Vagina (tissue), 2 donors: ENCODE results near the gene EVX2. TPM values are rescaled to one million over a fixed set of nuclear protein-coding genes. Genes with fewer than 3 reads are reported as not detected.

ENCODE experiments used
- DNase-seq, 2 donors: peaks; one replicate each; pipeline ENCODE4 v3.0.0-alpha.2; 2017; ENCODE audit errors: extremely low spot score in 2 of 2
- H3K27ac ChIP-seq: fragments of 200-600 bp; sonication (generic); one replicate; pipeline ENCODE4 v1.5.1; 2019
- H3K27me3 ChIP-seq: fragments of 200-600 bp; sonication (generic); one replicate; pipeline ENCODE4 v1.5.1; 2019
- H3K36me3 ChIP-seq, 2 donors: fragments of 200-600 bp; sonication (generic); one replicate each; pipeline ENCODE4 v1.5.1; 2017 to 2019
- H3K4me1 ChIP-seq: fragments of 200-600 bp; sonication (generic); one replicate; pipeline ENCODE4 v1.5.1; 2019
- H3K4me3 ChIP-seq, 2 donors: fragments of 200-600 bp; sonication (generic); 1 replicate in 1 of 2; 2 replicates in 1 of 2; pipeline ENCODE4 v1.5.1; 2016 to 2019
- H3K9me3 ChIP-seq: fragments of 200-600 bp; sonication (generic); one replicate; pipeline ENCODE4 v1.5.1; 2019
- POLR2A ChIP-seq, 2 donors: fragments of 450-650 bp; IDR thresholded peaks; one replicate each; pipeline ENCODE4 v1.6.1; 2017; ENCODE audit warnings: antibody characterized with exemption in 2 of 2, mild to moderate bottlenecking in 2 of 2, moderate library complexity in 2 of 2
- POLR2AphosphoS5 ChIP-seq, 2 donors: sonication (generic); formaldehyde crosslinking; IDR thresholded peaks; one replicate each; pipeline ENCODE4 v1.9.0; 2017; ENCODE audit warnings: antibody characterized with exemption in 2 of 2, mild to moderate bottlenecking in 2 of 2, low read depth in 1 of 2; ENCODE audit not compliant: insufficient read depth in 1 of 2
- intact Hi-C: fragments of 100-400 bp; cut with DNase I; formaldehyde crosslinking; loops from one replicate; pipeline ENCODE4 v1.15.1; 2023
- total RNA-seq: library from RNA; depleted of rRNA; stranded (reverse); fragments of >200 nt; gene quantifications from one replicate; pipeline ENCODE4 v1.2.3, GENCODE V29; 2016
- TF ChIP-seq, protein P1 (sequence below), 3 experiments: fragments of 450-650 bp in 2 of 3; fragments of 200-600 bp in 1 of 3; sonication (generic) in 1 of 3; IDR thresholded peaks; one replicate each; pipeline ENCODE4 v1.5.1; 2017 to 2019; ENCODE audit warnings: antibody characterized with exemption in 3 of 3, mild to moderate bottlenecking in 2 of 3, moderate library complexity in 2 of 3

EVX2 gene
- total RNA-seq, 1 donor from 2014 or later = 0.98 TPM

DNA sequence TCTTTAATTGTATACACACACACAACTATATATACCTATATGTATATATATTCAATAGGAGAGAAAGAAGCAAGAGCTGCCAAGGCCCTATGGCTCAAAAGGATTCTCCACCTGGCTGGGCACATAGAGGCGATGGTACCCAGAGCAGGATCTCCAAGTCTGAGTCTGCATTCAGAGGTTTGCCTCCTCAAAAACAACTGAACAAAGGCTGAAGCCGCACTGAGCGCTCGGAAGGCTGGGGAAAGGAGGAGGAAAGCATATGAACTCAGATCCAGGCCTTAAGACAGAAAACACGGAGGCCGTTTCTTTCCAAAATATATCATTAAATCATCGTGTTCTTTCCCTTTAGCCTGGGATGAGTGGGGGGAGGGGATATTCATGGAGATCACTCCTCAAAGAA lies 19.4 kb upstream of the EVX2 start:
- no peaks in the 10 kb centered on the region for H3K27me3 ChIP-seq
- no peak for DNase-seq
- H3K36me3 ChIP-seq = no peaks in the 10 kb centered on the region
- no peaks in the 10 kb centered on the region for H3K9me3 ChIP-seq
- peaks cover 58% of the 10 kb centered on the region for H3K4me1 ChIP-seq
- intact Hi-C loops = no loop called here
- no peak for TF ChIP-seq POLR2A (IDR thresholded peaks at IDR 0.05)
- TF ChIP-seq, protein P1, sequence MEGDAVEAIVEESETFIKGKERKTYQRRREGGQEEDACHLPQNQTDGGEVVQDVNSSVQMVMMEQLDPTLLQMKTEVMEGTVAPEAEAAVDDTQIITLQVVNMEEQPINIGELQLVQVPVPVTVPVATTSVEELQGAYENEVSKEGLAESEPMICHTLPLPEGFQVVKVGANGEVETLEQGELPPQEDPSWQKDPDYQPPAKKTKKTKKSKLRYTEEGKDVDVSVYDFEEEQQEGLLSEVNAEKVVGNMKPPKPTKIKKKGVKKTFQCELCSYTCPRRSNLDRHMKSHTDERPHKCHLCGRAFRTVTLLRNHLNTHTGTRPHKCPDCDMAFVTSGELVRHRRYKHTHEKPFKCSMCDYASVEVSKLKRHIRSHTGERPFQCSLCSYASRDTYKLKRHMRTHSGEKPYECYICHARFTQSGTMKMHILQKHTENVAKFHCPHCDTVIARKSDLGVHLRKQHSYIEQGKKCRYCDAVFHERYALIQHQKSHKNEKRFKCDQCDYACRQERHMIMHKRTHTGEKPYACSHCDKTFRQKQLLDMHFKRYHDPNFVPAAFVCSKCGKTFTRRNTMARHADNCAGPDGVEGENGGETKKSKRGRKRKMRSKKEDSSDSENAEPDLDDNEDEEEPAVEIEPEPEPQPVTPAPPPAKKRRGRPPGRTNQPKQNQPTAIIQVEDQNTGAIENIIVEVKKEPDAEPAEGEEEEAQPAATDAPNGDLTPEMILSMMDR (IDR thresholded peaks at IDR 0.05) = no peak
- TF ChIP-seq POLR2AphosphoS5 (IDR thresholded peaks at IDR 0.05; ENCODE audit: insufficient read depth in 1 of 2, low read depth in 1 of 2) = no peak
- peak overlapping the region; percentile 21 to 54 for H3K4me3 ChIP-seq
- H3K27ac ChIP-seq = peak overlapping the region; percentile 82

DNA sequence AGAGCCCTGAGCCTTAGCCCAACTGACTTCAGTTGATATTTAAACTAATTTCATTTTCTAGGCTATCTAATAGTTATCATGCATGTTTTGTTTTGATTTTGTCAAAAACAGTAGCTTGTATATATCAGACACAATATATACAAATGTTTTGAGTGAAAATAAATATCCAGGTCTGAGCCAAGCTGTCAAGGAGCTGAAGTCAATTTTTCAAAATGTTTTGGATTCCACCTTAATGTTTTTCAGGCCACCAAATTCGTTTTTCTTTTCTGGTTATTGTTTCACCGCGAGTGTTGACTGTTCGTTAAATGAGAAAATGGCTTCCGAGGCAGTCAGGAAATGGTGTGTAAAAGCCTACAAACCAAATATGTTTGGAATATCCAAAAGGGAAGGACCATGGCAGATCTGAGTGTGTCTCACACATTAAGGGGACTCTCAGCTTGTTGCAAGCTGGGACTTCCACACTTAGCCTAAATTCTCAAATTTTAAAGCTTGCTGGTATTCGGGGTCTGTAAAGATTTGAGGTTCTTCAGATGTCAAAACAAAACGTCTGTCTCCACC lies 18.6 kb upstream of the EVX2 start:
- Histone ChIP-seq H3K9me3 (no peaks in the 10 kb centered on the region), H3K27ac (peak overlapping the region; percentile 82), H3K4me1 (peaks cover 63% of the 10 kb centered on the region), H3K36me3 (no peaks in the 10 kb centered on the region), H3K4me3 (no peak overlapping the region), H3K27me3 (no peaks in the 10 kb centered on the region)
- TF ChIP-seq, protein P1 (IDR thresholded peaks at IDR 0.05) = no peak
- TF ChIP-seq POLR2A (IDR thresholded peaks at IDR 0.05) (no peak), POLR2AphosphoS5 (IDR thresholded peaks at IDR 0.05; ENCODE audit: insufficient read depth in 1 of 2, low read depth in 1 of 2) (no peak)
- DNase-seq = no peak
- intact Hi-C loops = no loop called here

DNA sequence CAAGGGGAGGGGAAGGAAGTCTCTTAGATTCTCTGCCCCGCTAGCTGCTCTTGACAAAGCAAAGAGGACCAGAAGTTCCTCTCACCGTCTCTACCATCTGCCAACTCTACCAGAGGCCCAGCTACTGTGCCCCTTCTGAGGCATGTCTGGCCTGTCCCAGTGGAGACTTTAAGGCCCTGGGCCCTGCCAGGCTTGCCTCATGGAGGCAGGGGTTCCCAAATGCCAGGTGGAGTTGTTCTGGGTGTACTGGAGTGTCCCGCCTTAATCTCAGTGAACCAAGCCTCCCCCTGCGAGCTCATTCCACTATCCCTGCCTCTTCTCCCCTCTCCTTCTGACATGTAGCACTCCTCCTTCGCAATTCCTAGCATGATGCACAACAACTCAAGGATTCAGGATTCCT lies 18.1 kb upstream of the EVX2 start:
- DNase-seq = no peak
- Histone ChIP-seq H3K9me3 (no peaks in the 10 kb centered on the region), H3K4me3 (no peak overlapping the region), H3K27me3 (no peaks in the 10 kb centered on the region), H3K4me1 (peaks cover 68% of the 10 kb centered on the region), H3K36me3 (no peaks in the 10 kb centered on the region), H3K27ac (peak overlapping the region; percentile 5)
- TF ChIP-seq POLR2AphosphoS5 (IDR thresholded peaks at IDR 0.05; ENCODE audit: insufficient read depth in 1 of 2, low read depth in 1 of 2) (no peak), POLR2A (IDR thresholded peaks at IDR 0.05) (no peak)
- TF ChIP-seq, protein P1 (IDR thresholded peaks at IDR 0.05) = no peak
- intact Hi-C loops = no loop called here

DNA sequence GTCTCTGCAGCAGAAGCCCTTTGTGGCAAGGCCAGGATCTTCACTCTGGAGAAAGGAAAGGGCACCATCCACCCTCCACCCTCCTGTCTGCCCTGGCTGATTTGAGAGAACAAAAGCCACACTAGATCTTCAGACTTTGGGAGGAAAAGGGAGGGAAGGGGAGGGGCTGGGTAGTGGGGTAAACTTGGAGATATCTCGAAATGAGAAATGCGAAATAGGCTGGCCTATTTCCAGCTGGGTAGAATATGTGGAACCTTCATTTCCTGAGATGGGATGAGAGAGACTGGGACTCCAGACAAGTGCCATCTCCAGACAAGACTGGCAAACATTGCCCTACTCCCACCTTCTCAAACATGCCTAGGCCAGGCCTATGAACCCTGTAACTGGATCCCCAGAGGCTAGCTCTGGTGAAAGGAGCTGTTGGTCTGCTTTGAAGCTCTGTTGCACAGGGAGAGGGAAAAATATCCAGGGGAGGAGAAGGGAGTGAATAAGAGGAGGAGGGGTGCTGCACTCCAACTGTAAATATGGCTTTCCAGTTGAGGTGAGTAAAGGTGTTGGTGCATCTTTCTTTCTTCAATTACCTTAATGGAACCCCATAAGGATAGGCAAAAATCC lies 17.6 kb upstream of the EVX2 start:
- intact Hi-C loops = no loop called here
- H3K4me1 ChIP-seq = peaks cover 65% of the 10 kb centered on the region
- no peak overlapping the region for H3K4me3 ChIP-seq
- no peak for DNase-seq
- no peaks in the 10 kb centered on the region for H3K27me3 ChIP-seq
- H3K9me3 ChIP-seq = no peaks in the 10 kb centered on the region
- H3K36me3 ChIP-seq = no peaks in the 10 kb centered on the region
- TF ChIP-seq, protein P1 (IDR thresholded peaks at IDR 0.05) = no peak
- no peak for TF ChIP-seq POLR2AphosphoS5 (IDR thresholded peaks at IDR 0.05; ENCODE audit: insufficient read depth in 1 of 2, low read depth in 1 of 2)
- no peak for TF ChIP-seq POLR2A (IDR thresholded peaks at IDR 0.05)
- peak overlapping the region; percentile 91 for H3K27ac ChIP-seq

DNA sequence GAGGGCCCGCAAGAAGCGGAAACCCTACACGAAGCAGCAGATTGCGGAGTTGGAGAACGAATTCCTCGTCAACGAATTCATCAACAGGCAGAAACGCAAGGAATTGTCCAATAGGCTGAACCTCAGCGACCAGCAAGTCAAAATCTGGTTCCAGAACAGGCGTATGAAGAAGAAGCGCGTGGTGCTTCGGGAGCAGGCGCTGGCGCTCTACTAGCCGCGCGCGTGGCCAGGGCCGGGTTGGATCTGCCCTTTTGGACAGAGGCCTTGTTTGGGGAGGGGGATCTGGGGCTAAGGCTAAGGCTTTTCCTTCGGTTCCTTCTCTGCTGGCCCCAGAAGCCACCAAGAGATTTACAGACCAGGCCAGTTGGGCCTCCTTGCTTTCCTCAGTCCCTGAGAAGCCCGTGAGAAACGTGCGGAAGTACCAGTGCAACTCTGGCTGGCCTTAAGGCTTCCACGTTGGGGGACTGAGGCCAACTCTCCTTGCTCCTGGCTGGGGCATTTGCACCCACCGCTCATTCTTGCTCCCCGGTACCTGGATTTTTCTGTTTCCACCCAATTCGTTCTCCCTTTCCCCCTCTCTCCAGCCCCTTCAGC lies 16.9 kb upstream of the EVX2 start:
- H3K9me3 ChIP-seq = no peaks in the 10 kb centered on the region
- peak overlapping the region; percentile 48 to 54 for H3K4me3 ChIP-seq
- intact Hi-C loops = no loop called here
- TF ChIP-seq, protein P1 (IDR thresholded peaks at IDR 0.05) = no peak
- TF ChIP-seq POLR2A (IDR thresholded peaks at IDR 0.05) (no peak), POLR2AphosphoS5 (IDR thresholded peaks at IDR 0.05; ENCODE audit: insufficient read depth in 1 of 2, low read depth in 1 of 2) (peak in 1 of 2 donors; percentile 61)
- peak overlapping the region; percentile 91 for H3K27ac ChIP-seq
- H3K4me1 ChIP-seq = peaks cover 63% of the 10 kb centered on the region
- no peaks in the 10 kb centered on the region for H3K36me3 ChIP-seq
- no peaks in the 10 kb centered on the region for H3K27me3 ChIP-seq
- no peak for DNase-seq
